WTC11 (cell line): ENCODE measurements around the gene RND3. TPM values are rescaled to one million over a fixed set of nuclear protein-coding genes. Genes with fewer than 3 reads are reported as not detected.

ENCODE experiments used
- ATAC-seq: fragments of 200-7000 bp; cut with Tn5 transposase; 2 replicates; pipeline ENCODE4 v1.10.0; 2021; ENCODE audit warnings: mild to moderate bottlenecking, moderate library complexity
- CTCF ChIA-PET: fragments of 300-600 bp; sonication (Branson Sonifier 250); formaldehyde crosslinking; loops from one replicate; lab custom pipeline; 2021; ENCODE audit warnings: antibody characterized with exemption; lab: Charles Lee
- POLR2A ChIA-PET: fragments of 350-600 bp; sonication (Branson Sonifier 250); formaldehyde crosslinking; loops from one replicate; lab custom pipeline; 2021; ENCODE audit warnings: antibody characterized with exemption; lab: Charles Lee
- DNase-seq: peaks from one replicate; pipeline ENCODE4 v3.0.0; 2021; ENCODE audit warnings: low spot score
- H3K27ac Mint-ChIP-seq: 2 replicates; pipeline ENCODE4 v1.8.0; 2021; ENCODE audit warnings: mixed read lengths
- H3K27me3 Mint-ChIP-seq: 2 replicates; pipeline ENCODE4 v1.8.0; 2021; ENCODE audit warnings: low read depth, mild to moderate bottlenecking, moderate library complexity, mixed read lengths
- H3K36me3 Mint-ChIP-seq: 2 replicates; pipeline ENCODE4 v1.8.0; 2021; ENCODE audit warnings: mixed read lengths
- H3K4me1 Mint-ChIP-seq: 2 replicates; pipeline ENCODE4 v1.8.0; 2022; ENCODE audit warnings: mixed read lengths
- H3K4me3 Mint-ChIP-seq: 2 replicates; pipeline ENCODE4 v1.8.0; 2021; ENCODE audit warnings: mild to moderate bottlenecking, moderate library complexity, mixed read lengths
- H3K9me3 Mint-ChIP-seq: 2 replicates; pipeline ENCODE4 v1.8.0; 2021; ENCODE audit warnings: mixed read lengths
- AR ChIP-seq: fragments of 250-450 bp; sonication (Bioruptor Pico); IDR thresholded peaks from 2 replicates; pipeline ENCODE4 v1.9.0; 2021; ENCODE audit warnings: mild to moderate bottlenecking
- CTCF ChIP-seq: fragments of 200-600 bp; IDR thresholded peaks from 2 replicates; pipeline ENCODE4 v1.8.0; 2022; ENCODE audit warnings: antibody characterized with exemption
- ESRRA ChIP-seq: sonication (generic); formaldehyde crosslinking; IDR thresholded peaks from 2 replicates; pipeline ENCODE4 v1.8.1; 2022; ENCODE audit warnings: mild to moderate bottlenecking, missing genetic modification reagents, borderline replicate concordance
- FOXJ3 ChIP-seq: sonication (generic); formaldehyde crosslinking; IDR thresholded peaks from 2 replicates; pipeline ENCODE4 v1.9.0; 2021; ENCODE audit warnings: missing genetic modification reagents, mild to moderate bottlenecking, borderline replicate concordance
- JUN ChIP-seq: sonication (generic); formaldehyde crosslinking; IDR thresholded peaks from 2 replicates; pipeline ENCODE4 v1.8.0; 2023; ENCODE audit warnings: mild to moderate bottlenecking, missing genetic modification reagents
- MAX ChIP-seq: sonication (generic); formaldehyde crosslinking; IDR thresholded peaks from 2 replicates; pipeline ENCODE4 v1.8.0; 2022; ENCODE audit warnings: mild to moderate bottlenecking, missing genetic modification reagents
- MXD4 ChIP-seq: fragments of 250-450 bp; sonication (Bioruptor Pico); IDR thresholded peaks from 2 replicates; pipeline ENCODE4 v1.8.0; 2021; ENCODE audit warnings: mild to moderate bottlenecking, moderate library complexity, borderline replicate concordance
- NR1H2 ChIP-seq: sonication (generic); formaldehyde crosslinking; IDR thresholded peaks from 2 replicates; pipeline ENCODE4 v1.9.0; 2021; ENCODE audit warnings: mild to moderate bottlenecking, moderate library complexity, missing genetic modification reagents
- NR2C2 ChIP-seq: sonication (generic); formaldehyde crosslinking; IDR thresholded peaks from 2 replicates; pipeline ENCODE4 v1.8.0; 2022; ENCODE audit warnings: mild to moderate bottlenecking, missing genetic modification reagents
- NR3C1 ChIP-seq: sonication (generic); formaldehyde crosslinking; conservative IDR thresholded peaks from 2 replicates; pipeline ENCODE4 v1.8.1; 2023; ENCODE audit warnings: low read depth, mild to moderate bottlenecking, missing genetic modification reagents
- PRRX2 ChIP-seq: fragments of 250-450 bp; sonication (Bioruptor Pico); IDR thresholded peaks from 2 replicates; pipeline ENCODE4 v1.8.0; 2021; ENCODE audit warnings: mild to moderate bottlenecking
- RORB ChIP-seq: fragments of 250-450 bp; sonication (Bioruptor Pico); IDR thresholded peaks from 2 replicates; pipeline ENCODE4 v1.9.0; 2021; ENCODE audit warnings: mild to moderate bottlenecking
- TP53 ChIP-seq: sonication (generic); formaldehyde crosslinking; IDR thresholded peaks from 2 replicates; pipeline ENCODE4 v1.8.1; 2023; ENCODE audit warnings: mild to moderate bottlenecking, missing genetic modification reagents
- USF2 ChIP-seq: sonication (generic); formaldehyde crosslinking; IDR thresholded peaks from 2 replicates; pipeline ENCODE4 v1.8.1; 2023; ENCODE audit warnings: mild to moderate bottlenecking, missing genetic modification reagents, moderate library complexity
- ZBTB43 ChIP-seq: sonication (generic); formaldehyde crosslinking; IDR thresholded peaks from 2 replicates; pipeline ENCODE4 v1.8.1; 2023; ENCODE audit warnings: mild to moderate bottlenecking, missing genetic modification reagents
- ZNF396 ChIP-seq: fragments of 250-450 bp; sonication (Bioruptor Pico); IDR thresholded peaks from 2 replicates; pipeline ENCODE4 v1.8.0; 2021; ENCODE audit warnings: mild to moderate bottlenecking, moderate library complexity, borderline replicate concordance
- ZNF425 ChIP-seq: fragments of 250-450 bp; sonication (Bioruptor Pico); conservative IDR thresholded peaks from 2 replicates; pipeline ENCODE4 v1.9.0; 2021; ENCODE audit warnings: mild to moderate bottlenecking
- total RNA-seq: library from RNA; stranded (reverse); gene quantifications from 3 replicates; pipeline ENCODE4 v1.2.3, GENCODE V29; 2021

RND3 gene
- total RNA-seq, 1 experiment from 2014 or later, result 64.4 TPM

GRCh38 chr2:150474326-150475074 lies 13.0 kb downstream of the RND3 start (continued):
- TF ChIP-seq NR1H2 (CRISPR knock-in tag) (no peak), RORB (CRISPR knock-in tag) (no peak), MAX (CRISPR knock-in tag) (no peak), USF2 (CRISPR knock-in tag) (no peak), MXD4 (CRISPR knock-in tag) (no peak), JUN (CRISPR knock-in tag) (no peak), TP53 (CRISPR knock-in tag) (no peak), FOXJ3 (CRISPR knock-in tag) (no peak)

GRCh38 chr2:150473767-150474166 lies 13.7 kb downstream of the RND3 start:
- ChIA-PET POLR2A (no interaction called here), CTCF (no interaction called here)
- no peak for DNase-seq
- H3K27me3 Mint-ChIP-seq, result no peaks in the 10 kb centered on the region
- H3K4me1 Mint-ChIP-seq, result peaks cover 54% of the 10 kb centered on the region
- no peak for ATAC-seq
- no peak overlapping the region for H3K4me3 Mint-ChIP-seq
- peaks cover 74% of the 10 kb centered on the region for H3K36me3 Mint-ChIP-seq
- H3K9me3 Mint-ChIP-seq, result no peaks in the 10 kb centered on the region
- H3K27ac Mint-ChIP-seq, result peak overlapping the region; percentile 14; the same call in 1 of the 2 replicates
- no peak for TF ChIP-seq JUN (CRISPR knock-in tag)
- TF ChIP-seq PRRX2 (CRISPR knock-in tag), result no peak
- no peak for TF ChIP-seq AR
- no peak for TF ChIP-seq ZNF425 (CRISPR knock-in tag)
- TF ChIP-seq ESRRA, result no peak
- TF ChIP-seq CTCF, result no peak
- no peak for TF ChIP-seq NR3C1 (CRISPR knock-in tag)
- no peak for TF ChIP-seq ZNF396 (CRISPR knock-in tag)
- TF ChIP-seq ZBTB43 (CRISPR knock-in tag), result no peak
- no peak for TF ChIP-seq NR2C2 (CRISPR knock-in tag)
